Lower leg skin (tissue), 3 donors: ENCODE measurements around the gene AGO3.

ENCODE experiments used
- POLR2A ChIP-seq, 2 donors: fragments of 450-650 bp; IDR thresholded peaks; one replicate each; pipeline ENCODE4 v1.6.1; 2016 to 2017; ENCODE audit warnings: antibody characterized with exemption in 2 of 2, mild to moderate bottlenecking in 1 of 2, moderate library complexity in 1 of 2
- TF ChIP-seq, protein P1 (sequence below), 3 donors: fragments of 450-650 bp; IDR thresholded peaks; one replicate each; pipeline ENCODE4 v1.5.1; 2016; ENCODE audit warnings: antibody characterized with exemption in 3 of 3, mild to moderate bottlenecking in 3 of 3, moderate library complexity in 2 of 3

DNA sequence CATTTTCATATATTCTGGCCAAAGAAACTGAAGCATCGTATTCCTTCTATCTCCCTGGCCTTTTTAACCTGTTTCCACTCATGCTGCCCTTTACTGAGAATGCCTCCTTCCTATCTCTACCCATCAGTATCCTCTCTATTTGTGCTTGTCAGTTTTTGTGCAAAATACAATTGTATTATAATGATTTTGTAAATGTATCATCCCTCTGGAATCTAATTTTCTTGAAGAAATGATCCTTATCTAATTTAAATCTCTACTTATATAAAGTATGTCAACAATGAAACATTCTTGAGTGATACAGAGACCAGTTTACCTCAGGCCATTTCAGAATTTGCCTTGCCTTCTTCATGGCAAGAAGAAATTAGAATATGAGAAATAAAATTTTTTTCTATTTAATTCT, 93.9 kb downstream of the AGO3 start:
- TF ChIP-seq, protein P1, sequence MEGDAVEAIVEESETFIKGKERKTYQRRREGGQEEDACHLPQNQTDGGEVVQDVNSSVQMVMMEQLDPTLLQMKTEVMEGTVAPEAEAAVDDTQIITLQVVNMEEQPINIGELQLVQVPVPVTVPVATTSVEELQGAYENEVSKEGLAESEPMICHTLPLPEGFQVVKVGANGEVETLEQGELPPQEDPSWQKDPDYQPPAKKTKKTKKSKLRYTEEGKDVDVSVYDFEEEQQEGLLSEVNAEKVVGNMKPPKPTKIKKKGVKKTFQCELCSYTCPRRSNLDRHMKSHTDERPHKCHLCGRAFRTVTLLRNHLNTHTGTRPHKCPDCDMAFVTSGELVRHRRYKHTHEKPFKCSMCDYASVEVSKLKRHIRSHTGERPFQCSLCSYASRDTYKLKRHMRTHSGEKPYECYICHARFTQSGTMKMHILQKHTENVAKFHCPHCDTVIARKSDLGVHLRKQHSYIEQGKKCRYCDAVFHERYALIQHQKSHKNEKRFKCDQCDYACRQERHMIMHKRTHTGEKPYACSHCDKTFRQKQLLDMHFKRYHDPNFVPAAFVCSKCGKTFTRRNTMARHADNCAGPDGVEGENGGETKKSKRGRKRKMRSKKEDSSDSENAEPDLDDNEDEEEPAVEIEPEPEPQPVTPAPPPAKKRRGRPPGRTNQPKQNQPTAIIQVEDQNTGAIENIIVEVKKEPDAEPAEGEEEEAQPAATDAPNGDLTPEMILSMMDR (IDR thresholded peaks at IDR 0.05) = no peak
- no peak for TF ChIP-seq POLR2A (IDR thresholded peaks at IDR 0.05)
